Choroid plexus epithelial cell (primary cell): ENCODE results near the gene RAB40A.
A peak's percentile ranks its signal among the peaks of the same experiment; 100 is the strongest.

Experiments
- DNase-seq: peaks from one replicate; pipeline ENCODE4 v3.0.0-alpha.2; 2010; ENCODE audit warnings: low read depth
- H3K4me3 ChIP-seq: 2 replicates; pipeline ENCODE4 v1.5.1; 2011; ENCODE audit warnings: low read depth, mild to moderate bottlenecking, control low read depth, low read length, moderate library complexity
- TF ChIP-seq, protein P1 (sequence below): conservative IDR thresholded peaks from 2 replicates; pipeline ENCODE4 v1.5.1; 2011; ENCODE audit warnings: low read depth, mild to moderate bottlenecking, control low read depth, inconsistent platforms, low read length, moderate library complexity

Gene RAB40A

DNA sequence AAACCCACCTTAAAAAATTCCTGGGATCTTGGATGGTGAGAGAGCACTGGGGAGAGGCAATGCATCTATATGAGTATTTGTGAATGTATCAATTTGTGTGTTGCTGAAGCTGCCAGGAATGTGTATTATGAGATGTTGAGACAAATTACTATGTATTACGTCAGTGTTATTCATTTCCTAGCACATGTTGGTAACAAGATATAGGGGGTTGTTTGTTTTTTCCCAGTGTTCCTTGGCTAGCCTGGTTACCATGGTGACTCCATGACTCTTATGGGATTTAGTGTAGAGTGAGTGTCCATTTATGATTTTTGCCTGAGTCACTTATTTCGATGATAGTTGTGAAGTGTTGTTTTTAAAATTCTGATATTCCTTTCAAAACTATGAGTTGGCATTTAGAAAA, 65.6 kb downstream of the RAB40A start:
- DNase-seq: peak; percentile 94
- TF ChIP-seq, protein P1, sequence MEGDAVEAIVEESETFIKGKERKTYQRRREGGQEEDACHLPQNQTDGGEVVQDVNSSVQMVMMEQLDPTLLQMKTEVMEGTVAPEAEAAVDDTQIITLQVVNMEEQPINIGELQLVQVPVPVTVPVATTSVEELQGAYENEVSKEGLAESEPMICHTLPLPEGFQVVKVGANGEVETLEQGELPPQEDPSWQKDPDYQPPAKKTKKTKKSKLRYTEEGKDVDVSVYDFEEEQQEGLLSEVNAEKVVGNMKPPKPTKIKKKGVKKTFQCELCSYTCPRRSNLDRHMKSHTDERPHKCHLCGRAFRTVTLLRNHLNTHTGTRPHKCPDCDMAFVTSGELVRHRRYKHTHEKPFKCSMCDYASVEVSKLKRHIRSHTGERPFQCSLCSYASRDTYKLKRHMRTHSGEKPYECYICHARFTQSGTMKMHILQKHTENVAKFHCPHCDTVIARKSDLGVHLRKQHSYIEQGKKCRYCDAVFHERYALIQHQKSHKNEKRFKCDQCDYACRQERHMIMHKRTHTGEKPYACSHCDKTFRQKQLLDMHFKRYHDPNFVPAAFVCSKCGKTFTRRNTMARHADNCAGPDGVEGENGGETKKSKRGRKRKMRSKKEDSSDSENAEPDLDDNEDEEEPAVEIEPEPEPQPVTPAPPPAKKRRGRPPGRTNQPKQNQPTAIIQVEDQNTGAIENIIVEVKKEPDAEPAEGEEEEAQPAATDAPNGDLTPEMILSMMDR: no peak
- no peak overlapping the region for H3K4me3 ChIP-seq
